Ishikawa (cell line): ENCODE results near the gene PEX3.

Experiments
- CEBPB ChIP-seq: IDR thresholded peaks from 2 replicates; pipeline ENCODE4 v1.6.1; 2012
- CREB1 ChIP-seq: IDR thresholded peaks from 2 replicates; pipeline ENCODE4 v1.6.1; 2012; ENCODE audit warnings: low read depth
- EGR1 ChIP-seq: IDR thresholded peaks from 2 replicates; pipeline ENCODE4 v1.6.1; 2012
- EP300 ChIP-seq: IDR thresholded peaks from 2 replicates; pipeline ENCODE4 v1.6.1; 2012; ENCODE audit warnings: borderline replicate concordance
- FOXM1 ChIP-seq: IDR thresholded peaks from 2 replicates; pipeline ENCODE4 v1.6.1; 2012; ENCODE audit warnings: low read depth, borderline replicate concordance
- MAX ChIP-seq: IDR thresholded peaks from 2 replicates; pipeline ENCODE4 v1.6.1; 2012
- NFIC ChIP-seq: IDR thresholded peaks from 2 replicates; pipeline ENCODE4 v1.6.1; 2012
- RAD21 ChIP-seq: IDR thresholded peaks from 2 replicates; pipeline ENCODE4 v1.6.1; 2012; ENCODE audit warnings: low read depth
- REST ChIP-seq: IDR thresholded peaks from 2 replicates; pipeline ENCODE4 v1.6.1; 2012; ENCODE audit warnings: low read depth, mild to moderate bottlenecking
- TAF1 ChIP-seq: IDR thresholded peaks from 2 replicates; pipeline ENCODE4 v1.6.1; 2012; ENCODE audit warnings: low read depth, mild to moderate bottlenecking
- TCF12 ChIP-seq: IDR thresholded peaks from 2 replicates; pipeline ENCODE4 v1.6.1; 2012; ENCODE audit warnings: low read depth
- TEAD4 ChIP-seq: IDR thresholded peaks from 2 replicates; pipeline ENCODE4 v1.6.1; 2012
- YY1 ChIP-seq: IDR thresholded peaks from 2 replicates; pipeline ENCODE4 v1.6.1; 2012; ENCODE audit warnings: low read depth
- ZBTB7A ChIP-seq: IDR thresholded peaks from 2 replicates; pipeline ENCODE4 v1.6.1; 2012; ENCODE audit warnings: low read depth
- TF ChIP-seq, protein P1 (sequence below): IDR thresholded peaks from 2 replicates; pipeline ENCODE4 v1.6.1; 2012

The PEX3 gene

DNA sequence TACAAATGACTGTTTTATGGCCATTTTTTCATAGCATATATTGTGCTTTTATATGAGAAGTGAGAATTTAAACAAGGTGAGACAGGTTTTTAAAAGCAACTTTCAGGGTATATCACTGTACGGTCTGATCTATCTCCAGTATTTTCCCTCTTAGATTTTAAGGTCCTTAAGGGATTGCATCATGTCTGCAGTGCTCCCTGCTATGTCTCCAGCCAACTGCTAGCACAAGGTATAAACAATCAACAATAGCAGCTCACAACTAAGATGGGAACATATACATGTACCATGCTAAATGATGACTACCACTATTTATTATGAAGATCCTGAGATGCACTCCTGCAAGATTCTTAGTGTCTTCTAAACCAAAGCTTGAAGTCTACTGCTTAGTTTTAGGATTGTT lies 53.8 kb downstream of the PEX3 start:
- TF ChIP-seq ZBTB7A (no peak), EGR1 (no peak), CREB1 (no peak), REST (no peak), FOXM1 (no peak), YY1 (no peak), EP300 (no peak)
- TF ChIP-seq, protein P1, sequence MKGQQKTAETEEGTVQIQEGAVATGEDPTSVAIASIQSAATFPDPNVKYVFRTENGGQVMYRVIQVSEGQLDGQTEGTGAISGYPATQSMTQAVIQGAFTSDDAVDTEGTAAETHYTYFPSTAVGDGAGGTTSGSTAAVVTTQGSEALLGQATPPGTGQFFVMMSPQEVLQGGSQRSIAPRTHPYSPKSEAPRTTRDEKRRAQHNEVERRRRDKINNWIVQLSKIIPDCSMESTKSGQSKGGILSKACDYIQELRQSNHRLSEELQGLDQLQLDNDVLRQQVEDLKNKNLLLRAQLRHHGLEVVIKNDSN, result no peak

GRCh38 chr6:143505111-143505510 lies 54.5 kb downstream of the PEX3 start:
- TF ChIP-seq FOXM1, result no peak
- no peak for TF ChIP-seq CEBPB
- no peak for TF ChIP-seq REST
- TF ChIP-seq TEAD4, result no peak
- no peak for TF ChIP-seq RAD21
- no peak for TF ChIP-seq TAF1
- TF ChIP-seq EGR1, result no peak
- no peak for TF ChIP-seq CREB1
- no peak for TF ChIP-seq NFIC
- TF ChIP-seq YY1, result no peak
- TF ChIP-seq ZBTB7A, result no peak
- TF ChIP-seq, protein P1, result no peak
- no peak for TF ChIP-seq MAX
- TF ChIP-seq EP300, result no peak
- no peak for TF ChIP-seq TCF12

DNA sequence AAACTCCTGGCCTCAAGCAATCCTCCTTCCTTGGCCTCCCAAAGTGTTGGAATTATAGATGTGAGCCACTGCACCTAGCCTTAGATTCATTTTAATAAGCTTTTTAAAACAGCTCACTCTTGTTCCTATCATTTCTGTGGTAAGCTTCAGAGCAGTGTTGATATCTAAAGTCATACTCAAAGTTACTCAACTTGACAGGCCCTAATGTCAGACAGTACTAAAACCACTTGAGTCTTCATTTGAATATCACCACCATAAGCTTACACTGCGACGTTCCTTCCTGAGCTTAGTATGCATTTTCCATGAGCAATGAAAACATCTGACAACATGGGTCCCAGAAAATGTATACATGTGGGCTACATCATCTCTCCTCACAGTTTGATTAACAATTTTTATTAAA lies 54.9 kb downstream of the PEX3 start:
- TF ChIP-seq CEBPB (no peak), TCF12 (no peak), TAF1 (no peak), EGR1 (no peak), CREB1 (no peak), TEAD4 (no peak), REST (no peak), FOXM1 (no peak), RAD21 (no peak), ZBTB7A (no peak), NFIC (no peak), MAX (no peak), YY1 (no peak), EP300 (no peak)
- TF ChIP-seq, protein P1, result no peak

DNA sequence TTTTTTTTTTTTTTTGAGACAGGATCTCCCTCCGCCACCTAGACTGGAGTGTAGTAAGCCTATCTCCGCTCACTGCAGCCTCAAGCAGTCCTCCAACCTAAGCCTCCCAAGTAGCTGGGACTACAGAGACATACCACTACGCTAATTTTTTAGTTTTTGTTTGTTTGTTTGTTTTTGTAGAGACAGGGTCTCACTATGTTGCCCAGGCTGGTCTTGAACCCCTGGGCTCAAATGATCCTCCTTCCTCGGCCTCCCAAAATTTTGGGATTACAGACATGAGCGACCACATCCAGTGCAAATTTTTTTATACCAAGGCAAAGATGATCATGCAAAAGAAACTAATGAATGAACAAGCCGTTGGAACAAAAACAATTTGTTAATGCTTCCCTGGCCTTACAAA lies 55.6 kb downstream of the PEX3 start:
- TF ChIP-seq TEAD4, result no peak
- TF ChIP-seq CEBPB, result no peak
- TF ChIP-seq RAD21, result no peak
- no peak for TF ChIP-seq YY1
- TF ChIP-seq EP300, result no peak
- TF ChIP-seq EGR1, result no peak
- TF ChIP-seq MAX, result no peak
- TF ChIP-seq REST, result no peak
- no peak for TF ChIP-seq TAF1
- TF ChIP-seq, protein P1, result no peak
- TF ChIP-seq ZBTB7A, result no peak
- TF ChIP-seq TCF12, result no peak
